Stimulated activated CD4-positive, alpha-beta T cell treated with anti-CD3 and anti-CD28 coated beads, Interleukin-4, amount 100 ng/mL, for 1 hour (primary cell): Measurements from ENCODE around the gene ZFR.
"Not testable (repeated sequence)": the region's sequence is repeated elsewhere in the genome, so short reads cannot be mapped to it uniquely, and the experiment has no call there.

Source experiments
- DNase-seq: peaks from one replicate; pipeline ENCODE4 v3.0.0-alpha.2; 2020

The ZFR gene

DNA sequence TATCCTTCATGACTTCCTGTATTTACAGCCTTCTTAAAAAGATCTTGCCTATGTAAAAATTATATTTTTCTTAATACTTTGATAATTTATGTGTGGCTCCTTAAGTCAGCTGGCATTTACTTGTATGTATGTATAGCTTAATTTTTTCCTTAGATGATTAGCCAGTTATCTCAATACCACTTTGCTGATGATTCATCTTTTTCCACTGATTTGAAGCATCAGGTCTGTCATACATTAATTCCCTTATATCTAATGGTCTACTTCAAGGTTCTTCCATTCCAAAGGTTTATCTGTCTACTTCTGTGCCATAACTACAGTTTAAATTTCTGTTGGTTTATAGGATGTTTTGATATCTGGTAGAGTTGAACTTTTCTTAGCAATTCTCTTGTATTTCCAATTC lies 86.9 kb downstream of the ZFR start:
- DNase-seq: no peak

DNA sequence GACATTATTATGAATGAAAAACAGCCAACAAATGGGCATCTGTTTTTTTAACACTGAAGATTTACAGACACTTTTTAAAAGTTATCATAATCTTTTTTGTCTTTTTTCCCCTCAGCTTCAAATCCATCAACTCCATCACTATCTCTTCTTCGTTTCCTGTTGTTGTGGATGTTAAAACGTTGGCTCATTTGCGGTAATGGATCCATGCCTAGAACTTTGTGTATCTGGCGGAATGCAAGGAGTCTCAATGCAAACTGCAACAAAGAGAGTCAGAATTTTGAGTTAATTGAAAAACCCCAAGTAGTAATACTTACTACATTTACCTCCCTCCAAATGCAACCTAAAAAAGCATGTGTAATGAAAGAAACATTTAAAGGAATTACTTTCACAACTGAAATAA lies 88.9 kb downstream of the ZFR start:
- DNase-seq: no peak

DNA sequence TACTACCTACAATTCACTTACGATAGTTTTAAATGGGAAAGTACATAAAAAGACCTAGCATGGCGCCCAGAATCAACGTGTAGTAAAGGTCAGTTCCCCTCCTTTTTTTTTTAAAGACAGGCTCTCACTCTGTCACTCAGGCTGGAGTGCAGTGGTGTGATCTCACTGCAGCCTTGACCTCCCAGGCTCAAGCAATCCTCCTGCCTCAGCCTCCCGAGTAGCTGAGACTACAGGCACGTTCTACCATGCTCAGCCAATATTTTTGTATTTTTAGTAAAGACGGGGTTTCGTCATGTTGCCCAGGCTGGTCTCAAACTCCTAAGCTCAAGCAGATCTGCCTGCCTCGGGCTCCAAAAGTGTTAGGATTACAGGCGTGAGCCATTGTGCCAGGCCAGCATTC lies 91.1 kb downstream of the ZFR start:
- DNase-seq: no peak

DNA sequence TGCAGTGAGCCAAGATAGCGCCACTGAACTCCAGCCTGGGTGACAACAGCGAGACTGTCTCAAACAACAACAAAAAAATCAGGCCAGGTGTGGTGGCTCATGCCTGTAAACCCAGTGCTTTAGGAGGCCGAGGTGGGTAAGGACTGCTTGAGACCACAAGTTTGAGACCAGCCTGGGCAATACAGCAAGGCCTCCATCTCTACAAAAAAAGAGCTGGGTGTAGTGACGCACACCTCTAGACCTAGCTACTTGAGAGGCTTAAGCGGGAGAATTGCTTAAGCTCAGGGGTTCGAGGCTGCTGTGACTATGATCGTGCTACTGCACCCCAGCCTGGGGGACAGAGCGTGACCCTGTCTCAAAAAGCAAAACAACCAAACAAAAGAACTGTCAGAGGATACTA lies 91.9 kb downstream of the ZFR start:
- DNase-seq: no peak

DNA sequence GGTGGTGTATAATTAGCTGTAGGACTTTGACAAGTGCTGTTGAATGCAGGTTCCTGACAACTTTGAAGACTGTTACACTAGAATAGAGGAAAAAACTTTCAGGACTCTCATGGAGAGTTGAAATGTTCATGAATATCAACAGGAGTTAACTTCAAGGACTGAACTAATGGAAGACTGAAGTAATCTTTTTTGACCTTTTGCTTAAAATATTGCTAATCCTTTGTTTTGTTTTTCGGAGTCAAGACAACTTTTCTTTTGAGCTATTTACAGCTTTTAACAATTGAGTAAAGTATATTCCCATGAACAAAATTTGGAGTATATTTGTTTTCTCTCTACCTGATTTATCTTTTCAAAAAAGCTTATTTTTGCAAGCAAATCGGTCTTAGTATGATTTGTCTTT lies 97.7 kb downstream of the ZFR start:
- DNase-seq: no peak

DNA sequence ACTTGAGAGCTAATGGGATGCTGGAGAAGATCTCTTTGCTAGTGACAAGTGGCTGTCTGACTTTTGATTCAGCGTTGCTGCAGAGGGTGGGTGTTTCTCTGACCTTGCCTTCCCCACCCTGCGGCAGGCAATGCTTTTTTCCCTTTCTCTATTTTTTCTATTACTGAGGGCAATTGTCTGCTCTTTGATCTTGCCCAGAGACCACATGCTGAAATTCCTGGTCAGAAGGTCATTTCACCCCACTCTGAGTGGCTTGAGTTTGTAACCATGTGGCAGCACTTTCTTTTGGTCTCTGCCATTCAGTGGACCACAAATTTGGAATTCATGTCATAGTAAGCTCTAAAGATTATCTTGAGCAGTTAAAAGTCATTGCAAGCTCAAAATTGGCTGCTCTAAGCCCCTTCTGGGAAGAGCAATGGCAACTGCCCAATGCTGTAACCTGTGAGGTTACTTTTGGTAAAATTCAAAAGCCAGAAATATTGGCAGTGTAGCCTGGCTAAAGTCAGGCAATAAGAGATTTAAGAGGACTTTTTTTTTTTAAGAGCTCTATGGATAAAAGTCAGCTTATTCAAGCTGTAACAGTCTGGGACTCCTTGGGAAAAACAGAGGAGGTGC lies 101.4 kb downstream of the ZFR start:
- no peak for DNase-seq

DNA sequence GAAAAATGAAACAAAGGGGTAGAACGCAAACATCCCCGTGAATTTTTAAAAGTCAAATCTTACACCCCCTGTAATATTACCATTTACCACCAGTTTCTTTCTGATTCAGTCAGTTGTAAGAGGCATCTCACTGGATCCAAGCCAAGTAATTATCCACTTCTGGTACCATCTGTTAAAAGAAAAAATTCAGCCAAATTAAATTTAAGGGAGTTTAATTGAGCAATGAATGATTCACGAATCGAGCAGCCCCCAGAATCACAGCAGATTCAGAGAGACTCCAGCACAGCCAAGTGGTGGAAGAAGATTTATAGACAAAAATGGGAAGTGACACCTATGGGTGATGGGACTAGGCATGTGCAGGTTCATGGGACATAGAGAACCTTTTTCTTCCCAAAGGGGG lies 101.9 kb downstream of the ZFR start:
- DNase-seq: no peak

DNA sequence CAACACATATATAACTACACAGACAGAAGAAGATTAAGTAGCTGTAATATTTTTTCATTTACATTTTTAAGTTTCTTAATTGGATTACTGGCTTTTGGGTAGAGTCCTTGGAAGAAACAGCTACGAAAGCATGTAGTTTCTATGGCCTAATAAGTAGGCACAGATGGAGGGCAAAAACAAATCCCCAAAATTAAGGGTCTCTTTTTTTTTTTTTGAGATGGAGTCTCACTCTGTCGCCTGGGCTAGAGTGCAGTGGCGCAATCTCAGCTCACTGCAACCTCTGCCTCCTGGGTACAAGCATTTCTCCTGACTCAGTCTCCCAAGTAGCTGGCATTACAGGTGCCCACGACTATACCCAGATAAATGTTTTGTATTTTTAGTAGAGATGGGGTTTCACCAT lies 104.7 kb downstream of the ZFR start:
- DNase-seq: no peak

DNA sequence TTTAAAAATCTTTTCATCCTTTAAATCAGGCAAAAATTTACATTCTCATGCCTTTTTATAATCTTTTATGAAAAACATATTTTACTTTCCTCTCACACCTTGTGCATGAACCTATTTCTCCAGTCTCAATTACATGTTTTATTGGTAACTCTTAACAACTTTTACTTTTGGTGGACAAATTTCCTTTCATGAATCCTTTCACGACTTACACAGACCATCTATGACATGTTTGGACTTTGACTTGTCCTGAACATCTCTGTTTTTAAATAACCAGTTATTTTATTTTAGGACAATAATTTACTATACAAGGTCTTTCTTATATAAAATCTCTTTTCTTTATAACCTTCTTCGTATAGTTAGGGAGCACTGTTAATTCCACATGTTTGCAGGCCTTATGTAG lies 105.3 kb downstream of the ZFR start:
- no peak for DNase-seq

DNA sequence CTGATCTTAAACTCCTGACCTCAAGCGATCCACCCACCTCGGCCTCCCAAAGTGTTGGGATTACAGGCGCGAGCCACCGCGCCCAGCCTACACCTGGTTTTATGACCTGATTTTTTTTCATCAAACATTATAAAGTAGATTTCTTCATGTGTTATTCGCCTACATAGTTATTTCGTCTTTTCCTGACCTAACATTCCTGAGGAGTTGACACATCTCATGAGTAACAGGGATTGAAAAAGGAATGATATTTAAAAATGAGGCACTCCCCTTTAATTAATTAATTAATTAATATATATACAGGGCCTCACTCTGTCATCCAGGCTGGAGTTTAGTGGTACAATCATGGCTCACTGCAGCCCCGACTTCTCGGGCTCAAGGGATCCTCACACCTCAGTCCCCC lies 111.6 kb downstream of the ZFR start:
- no peak for DNase-seq

DNA sequence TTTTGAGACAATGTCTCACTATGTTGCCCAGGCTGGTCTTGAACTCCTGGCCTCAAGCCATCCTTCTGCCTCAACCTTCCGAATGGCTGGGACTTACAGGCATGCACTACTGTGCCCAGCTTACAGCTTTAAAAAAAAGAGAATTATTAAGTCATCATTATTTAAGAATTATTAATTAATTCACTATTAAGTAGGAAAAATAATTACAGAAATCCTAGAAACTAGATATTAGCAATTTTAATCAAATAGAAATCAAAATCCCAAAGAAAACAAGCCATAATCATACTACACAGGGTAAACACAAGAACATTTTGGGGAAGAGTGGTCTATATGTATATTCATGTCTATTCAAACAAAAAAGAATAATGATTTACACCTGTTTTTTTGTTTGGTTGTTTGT lies 112.2 kb downstream of the ZFR start:
- no peak for DNase-seq

DNA sequence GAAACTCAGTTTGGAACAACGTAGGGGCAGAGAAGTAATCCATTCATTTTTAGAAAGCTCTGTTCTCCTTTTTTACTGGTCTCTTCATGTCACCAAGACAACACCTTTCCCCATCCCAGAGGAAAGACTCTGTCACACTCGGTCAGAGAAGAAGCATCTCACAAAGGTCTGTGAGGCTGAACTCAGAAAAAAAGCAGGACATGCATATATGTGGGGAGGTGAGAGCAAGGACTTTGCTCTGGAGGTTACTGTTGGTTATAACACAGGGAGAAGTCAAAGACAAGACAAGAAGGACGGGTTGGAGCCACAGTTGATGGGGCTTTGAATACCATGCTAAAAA lies 112.6 kb downstream of the ZFR start:
- DNase-seq: no peak

DNA sequence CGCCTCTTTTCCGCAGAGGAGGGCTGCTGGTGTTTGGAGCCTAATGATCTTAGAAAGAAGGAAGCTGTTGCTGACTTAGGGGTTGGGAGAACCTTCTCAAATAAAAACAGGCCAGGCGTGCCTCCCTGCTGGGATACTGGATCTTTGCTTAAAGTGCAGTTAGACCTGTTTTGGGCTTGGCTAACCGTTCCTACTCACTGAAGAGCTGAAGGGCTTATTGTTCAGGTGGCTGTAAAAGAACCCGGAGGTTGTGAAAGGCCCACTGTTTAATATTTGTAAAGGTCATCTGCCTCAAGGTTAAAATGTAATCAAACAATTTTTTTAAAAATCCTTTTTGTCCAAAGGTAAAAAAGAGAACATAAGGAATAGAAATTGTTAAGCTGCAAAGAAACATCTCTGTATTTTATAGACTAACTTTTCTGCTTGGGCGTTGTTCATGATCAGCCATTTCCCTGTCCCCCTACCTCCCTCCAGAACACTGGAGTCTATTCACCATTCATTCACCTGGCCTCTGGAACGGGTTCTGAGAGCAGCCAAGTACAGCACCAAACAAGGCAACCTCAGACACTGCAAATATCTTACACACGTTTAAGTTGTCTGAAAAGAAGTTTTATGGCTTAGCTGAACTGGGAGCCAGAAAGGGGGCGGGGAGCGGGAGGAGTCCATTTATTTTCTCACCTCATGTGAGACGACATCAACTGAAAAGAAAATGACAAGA lies 113.2 kb downstream of the ZFR start:
- no peak for DNase-seq

DNA sequence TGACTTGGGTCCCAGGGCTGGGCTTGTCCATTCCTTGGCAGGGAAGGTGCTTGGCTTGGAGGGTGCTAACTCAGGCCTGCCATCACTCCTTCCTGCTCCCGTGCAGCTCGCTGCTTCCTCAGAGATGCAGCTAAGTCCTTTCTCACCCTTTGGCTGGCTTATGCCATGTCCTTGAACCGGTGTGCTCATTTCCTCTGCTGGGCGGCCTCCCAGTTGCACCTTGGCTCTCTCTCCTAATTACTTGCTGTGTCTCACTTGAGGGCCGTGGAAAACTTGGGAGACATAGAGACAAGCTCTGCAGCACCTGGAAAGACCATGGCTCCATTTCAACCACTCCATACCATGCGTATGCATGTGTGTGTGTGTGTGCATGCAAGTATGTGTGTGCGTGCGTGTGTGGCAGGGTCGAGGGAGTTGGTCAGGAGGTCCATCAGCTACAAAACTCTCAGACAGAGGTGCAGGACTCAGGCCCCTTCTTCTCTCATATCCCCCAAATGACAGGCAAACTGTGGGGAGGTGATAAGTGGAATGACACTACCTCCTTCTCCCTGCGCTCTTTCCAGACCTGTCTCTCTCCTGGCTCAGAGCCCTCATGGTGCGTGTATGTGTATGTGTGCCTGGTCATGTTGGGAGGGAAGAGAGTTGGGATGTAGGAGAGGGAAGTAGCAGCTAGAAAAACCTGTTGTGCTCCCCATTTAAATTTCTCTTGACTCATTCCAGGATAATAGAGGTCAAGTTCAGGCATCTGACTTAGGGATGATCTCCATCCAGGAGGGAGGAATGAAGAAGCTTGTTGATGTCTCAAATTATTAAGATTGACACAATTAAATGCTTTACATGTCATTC lies 114.2 kb downstream of the ZFR start:
- DNase-seq: no peak

DNA sequence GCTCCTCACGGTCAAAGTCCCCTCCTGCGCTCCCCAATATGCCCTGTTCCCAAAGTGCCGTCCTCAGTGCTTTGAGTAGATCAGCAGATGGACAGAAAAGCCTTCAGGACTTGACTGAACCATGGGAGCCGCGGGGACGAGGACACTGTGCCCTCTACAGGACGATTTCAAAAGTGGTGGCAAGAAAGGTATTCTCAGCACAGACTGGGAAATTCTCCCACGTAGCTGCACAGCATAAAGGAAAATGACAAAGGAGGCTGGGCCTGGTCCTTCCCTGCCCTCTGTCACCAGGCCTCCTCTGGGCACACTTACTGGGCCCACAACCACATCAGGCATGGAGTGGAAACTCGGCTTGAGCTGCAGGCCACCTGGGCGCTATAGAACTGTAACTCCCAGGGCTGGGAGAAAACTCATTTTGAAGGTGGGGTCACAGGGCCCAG lies 115.1 kb downstream of the ZFR start:
- DNase-seq: peak; percentile 46

DNA sequence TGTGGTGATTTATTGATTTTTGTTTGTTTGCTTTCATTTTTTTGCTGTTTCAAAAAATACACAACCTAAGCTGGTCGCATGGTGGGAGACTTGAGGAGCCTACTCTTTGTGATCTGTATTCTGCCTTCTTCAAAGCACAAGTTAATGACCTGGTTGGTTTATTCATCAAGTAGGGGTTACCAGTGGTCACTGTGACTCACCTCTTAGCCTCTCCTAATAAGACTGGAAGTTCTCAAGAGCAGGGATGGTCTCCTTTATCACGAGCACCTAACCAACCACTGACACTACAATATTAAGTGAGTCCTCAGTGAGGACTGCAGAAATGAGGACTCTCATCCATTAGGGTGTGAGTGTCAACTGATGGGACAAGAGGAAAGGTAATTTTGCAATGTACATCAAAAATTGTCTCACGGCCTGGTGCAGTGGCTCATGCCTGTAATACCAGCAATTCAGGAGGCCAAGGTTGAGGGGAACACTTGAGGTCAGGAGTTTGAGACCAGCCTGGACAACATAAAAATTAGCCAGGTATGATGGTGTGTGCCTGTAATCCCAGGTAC lies 118.2 kb downstream of the ZFR start:
- DNase-seq: no peak

DNA sequence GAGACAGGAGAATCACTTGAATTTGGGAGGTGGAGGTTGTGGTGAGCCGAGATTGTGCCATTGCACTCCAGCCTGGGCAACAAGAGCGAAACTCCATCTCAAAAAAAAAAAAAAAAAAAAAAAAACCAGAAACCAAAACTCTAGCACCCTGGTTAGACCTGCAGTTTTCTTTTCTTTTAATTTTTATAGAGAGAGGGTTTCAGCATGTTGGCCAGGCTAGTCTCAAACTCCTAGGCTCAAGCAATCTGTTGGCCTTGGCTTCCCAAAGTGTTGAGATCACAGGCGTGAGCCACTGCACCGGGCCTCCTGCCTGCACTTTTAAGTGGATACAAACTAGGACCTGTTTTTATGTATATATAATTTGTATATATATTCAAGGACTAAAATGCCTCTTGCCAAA lies 118.9 kb downstream of the ZFR start:
- no peak for DNase-seq

DNA sequence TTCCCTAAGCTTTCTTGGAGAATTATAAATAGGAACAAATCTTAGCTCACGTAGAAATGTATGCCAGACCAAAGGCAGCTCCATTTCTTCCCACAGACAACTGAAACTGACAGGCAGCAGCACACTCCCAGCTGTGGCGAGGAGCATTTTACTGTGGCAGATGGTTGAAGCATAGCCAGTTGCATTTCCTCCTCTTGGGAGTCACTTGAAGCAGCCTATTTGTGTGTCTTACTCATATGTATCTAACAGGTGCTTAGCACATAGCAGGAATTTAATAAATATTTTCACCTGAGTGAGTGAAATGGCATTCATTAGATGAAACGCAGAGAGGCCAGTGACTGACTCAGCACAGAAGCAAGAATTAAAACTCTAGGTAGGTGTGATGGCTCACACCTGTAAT lies 119.5 kb downstream of the ZFR start:
- DNase-seq: no peak

DNA sequence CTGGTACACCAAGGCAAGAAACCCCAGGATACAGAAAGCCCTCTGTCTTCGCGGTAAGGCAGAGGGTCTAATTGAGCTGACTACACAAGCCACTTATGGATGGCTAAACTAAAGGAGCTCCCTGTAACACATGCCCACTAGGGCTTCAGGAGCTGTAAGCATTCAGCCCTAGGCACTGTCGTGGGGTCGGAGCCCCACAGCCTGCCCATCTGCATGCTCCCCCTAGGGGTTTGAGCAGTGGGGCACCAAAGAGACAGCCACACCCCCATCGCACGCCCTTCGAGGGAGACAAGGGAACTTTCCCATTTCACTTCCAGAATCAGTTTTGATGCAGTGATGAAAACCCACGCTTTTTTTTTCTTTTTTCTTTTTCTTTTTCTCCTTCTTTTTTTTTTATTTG lies 120.8 kb downstream of the ZFR start:
- no peak for DNase-seq

DNA sequence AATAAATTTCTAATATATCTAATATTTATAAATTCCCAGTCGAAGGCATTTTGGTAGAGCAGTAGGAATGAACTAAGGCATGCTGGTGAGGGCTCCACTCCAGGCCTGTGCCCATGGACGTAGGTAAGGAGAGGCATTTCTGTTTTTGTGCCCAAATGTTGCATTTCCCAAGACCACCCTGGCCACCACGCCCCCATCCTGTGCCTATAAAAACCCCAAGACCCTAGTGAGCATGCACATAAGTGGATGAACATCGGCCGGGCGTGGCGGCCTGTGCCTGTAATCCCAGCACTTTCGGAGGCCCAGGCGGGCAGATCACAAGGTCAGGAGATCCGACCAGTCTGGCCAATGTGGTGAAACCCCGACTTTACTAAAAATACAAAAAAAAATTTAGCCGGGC lies 121.7 kb downstream of the ZFR start:
- no peak for DNase-seq

DNA sequence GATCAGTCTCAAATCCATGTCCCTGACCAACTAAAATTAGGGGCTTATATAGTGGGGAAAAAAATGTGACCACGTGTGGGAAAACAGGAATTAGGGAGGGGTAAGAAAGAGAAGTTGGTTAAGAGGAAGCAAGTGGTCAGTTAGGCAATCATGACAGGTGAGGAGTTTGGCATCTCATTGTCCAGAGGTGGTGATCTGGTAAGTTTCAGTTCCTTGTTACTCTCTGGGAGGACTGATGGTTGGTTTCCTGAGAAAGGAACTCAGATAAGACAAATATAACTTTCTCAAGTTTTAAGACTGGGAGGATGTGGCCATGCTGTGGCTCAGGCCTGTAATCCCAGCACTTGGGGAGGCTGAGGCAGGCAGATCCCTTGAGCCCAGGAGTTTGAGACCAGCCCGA lies 122.8 kb downstream of the ZFR start:
- not testable (repeated sequence) for DNase-seq

DNA sequence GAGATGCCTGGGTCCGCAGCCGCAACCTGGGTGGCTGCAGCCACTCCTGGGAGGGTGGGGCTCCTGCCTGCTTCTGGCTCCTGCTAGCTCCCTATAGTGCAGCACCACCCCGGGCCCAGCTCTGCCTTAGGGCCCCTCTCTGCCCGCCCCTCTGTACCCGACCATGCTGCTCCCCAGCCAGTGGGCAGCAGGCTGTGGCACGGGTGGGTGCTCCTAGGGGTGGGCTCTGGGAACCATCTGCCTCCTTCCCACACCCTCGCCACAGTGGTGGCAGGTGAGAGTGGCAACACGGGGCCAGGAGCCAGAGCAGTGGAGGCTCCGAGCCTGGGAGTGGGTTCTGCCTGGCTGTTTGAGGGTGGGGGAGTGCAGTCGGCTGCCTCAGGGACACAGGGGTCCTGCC lies 124.0 kb downstream of the ZFR start:
- DNase-seq: no peak

DNA sequence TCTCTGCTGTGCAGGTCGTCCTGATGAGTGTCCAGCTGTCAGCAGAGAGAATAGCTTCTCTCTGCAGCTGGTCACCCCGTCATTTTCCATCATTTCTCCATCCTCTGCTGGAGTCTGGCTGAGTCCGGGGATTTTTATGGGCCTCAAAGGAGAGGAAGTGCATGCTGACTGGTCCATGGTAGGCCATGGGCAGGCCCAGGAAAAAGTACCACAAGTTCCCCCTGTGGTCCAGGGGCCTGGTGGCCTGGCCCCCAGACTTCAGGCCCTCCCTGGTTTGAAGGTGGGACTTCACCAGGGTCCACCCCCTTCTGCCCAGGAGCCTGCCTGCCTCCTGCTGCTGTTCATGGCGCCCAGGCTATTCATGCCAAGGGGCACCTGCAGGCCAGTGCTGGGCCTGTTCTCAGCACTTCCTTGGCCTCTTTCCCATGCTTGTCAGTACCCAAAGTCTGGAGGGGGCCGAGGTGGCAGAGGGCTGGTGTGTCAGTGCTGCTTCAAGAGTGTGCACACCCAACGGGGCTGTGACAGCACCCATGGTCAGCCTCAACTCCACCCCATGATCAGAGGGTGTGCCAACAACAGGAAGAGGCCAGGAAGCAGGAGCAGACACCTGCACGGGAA lies 124.5 kb downstream of the ZFR start:
- DNase-seq: no peak

DNA sequence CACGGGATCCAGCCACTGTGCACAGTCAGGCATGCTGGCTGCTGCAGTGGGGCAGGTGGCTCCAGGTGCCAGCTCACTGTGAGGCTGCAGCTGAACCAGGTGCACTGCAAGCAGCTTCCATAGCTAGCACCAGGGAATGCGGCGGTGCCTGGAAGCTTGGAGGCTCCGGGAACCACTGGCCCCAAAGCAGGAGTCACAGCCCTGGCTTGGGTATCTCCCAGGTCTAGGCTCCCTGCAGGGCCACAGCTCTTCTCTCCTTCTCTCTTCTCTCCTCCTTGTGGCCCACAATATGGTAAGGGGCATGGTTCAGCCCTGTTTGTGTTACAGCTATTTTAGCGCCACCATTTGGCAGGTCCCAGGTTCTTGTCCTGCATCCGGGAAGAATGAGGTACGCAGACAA lies 125.1 kb downstream of the ZFR start:
- no peak for DNase-seq
